HG03066 (cell line): ENCODE measurements around the gene CTRB1.
A peak's percentile ranks its signal among the peaks of the same experiment; 100 is the strongest.

Experiments
- ATAC-seq: cut with Tn5 transposase; IDR thresholded peaks from one replicate; pipeline ENCODE4 v1.9.1; 2021; ENCODE audit warnings: low read depth; ENCODE audit not compliant: unreplicated experiment

The CTRB1 gene

DNA sequence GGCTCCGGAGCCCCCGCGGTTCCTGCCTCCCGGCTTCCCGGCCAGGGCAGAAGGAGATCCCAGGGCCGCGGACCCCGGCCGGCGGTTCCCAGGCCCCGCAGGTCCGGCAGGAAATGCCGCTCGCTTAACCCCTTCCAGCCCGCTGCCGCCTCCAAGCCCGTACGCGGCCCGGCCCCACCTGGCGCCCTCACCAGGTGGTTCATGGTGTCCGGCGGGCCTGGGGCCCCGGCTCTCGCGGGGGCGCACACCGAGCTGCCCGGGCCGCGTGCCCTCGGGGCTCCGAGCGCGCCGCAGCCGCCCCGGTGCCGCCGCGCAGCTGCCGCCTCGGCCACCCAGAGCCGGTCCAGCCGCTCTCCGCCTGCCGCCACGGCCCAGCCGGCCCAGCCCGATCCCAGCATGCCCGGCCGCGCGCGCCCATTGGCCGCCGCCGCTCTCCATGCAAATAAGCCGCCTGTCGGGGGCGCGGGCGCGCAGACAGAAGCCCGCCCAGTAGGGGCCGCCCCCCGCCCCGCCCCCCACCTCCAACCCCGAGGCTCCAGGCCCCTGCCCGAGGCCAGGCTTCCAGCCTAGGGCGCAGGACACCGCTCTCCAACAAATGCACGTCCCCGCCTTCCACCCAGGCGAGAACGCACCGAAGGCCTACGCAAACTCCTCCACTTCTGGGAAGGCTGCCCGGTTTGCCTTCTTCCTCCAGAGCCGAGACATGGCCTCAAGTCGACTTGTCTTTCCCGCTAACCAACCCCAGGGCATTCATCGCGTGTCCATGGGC is 32.7 kb downstream of the CTRB1 start, which contains the start of gene BCAR1:
BCAR1 (minus strand) TSS at position 345 of the 769 bp plus-strand sequence; CDS start at position 203, 142 bp downstream.
- ATAC-seq: peak; percentile 74

- ATAC-seq: no peak
Observed at GRCh38 chr16:75252049-75252864, 33.5 kb downstream of the CTRB1 start.

DNA sequence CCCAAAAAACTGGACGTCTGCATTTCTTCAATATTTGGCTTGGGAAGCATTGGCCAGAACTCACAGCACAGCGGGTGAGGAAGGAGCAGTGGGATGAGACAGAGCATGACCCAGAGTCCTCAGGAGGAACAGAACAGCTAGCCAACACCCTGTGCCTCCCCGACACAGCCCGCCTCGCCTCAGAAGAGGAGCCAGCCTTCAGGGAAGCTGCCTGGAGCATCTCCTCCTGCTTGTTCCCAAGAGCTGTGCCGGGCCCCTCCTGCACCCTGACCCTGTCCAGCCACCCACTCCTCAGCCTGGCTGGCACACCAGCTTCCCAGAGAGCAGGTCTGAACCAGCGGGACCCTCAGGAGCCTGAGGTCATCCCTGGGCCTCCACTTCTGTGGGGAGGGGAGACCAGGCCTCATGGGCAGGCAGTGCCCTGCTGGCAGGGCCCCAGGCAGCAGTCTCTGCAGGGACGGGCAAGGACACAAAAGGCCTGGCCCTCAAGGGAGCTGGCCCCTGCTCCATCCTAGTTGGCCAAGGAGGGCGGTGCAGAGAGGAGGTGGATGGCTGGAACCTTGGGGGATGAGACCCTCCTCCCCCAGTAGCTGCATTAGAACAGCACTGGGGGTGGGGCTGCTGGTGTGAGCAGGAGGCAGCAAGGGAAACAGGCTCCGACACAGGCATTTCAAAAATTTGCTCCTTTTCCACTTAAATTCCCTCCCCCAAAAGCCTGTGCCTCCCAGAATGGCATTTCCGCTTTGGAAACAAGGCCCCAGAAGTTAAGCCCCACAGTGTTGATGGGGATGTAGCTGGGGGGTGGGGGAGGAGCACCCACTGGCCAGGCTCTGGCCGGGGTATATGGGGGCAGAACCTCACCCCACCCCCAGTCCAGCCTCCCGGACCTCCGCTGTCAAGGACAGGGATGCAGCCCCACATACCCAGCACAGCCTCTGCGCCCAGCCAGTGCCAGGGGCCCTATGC is 34.4 kb downstream of the CTRB1 start:
- ATAC-seq: no peak

- no peak for ATAC-seq
Observed at GRCh38 chr16:75254359-75254837, 35.6 kb downstream of the CTRB1 start.

- ATAC-seq: no peak
Observed at GRCh38 chr16:75256059-75256571, 37.3 kb downstream of the CTRB1 start.

- ATAC-seq: no peak
Observed at GRCh38 chr16:75256696-75257343, 38.0 kb downstream of the CTRB1 start.

DNA sequence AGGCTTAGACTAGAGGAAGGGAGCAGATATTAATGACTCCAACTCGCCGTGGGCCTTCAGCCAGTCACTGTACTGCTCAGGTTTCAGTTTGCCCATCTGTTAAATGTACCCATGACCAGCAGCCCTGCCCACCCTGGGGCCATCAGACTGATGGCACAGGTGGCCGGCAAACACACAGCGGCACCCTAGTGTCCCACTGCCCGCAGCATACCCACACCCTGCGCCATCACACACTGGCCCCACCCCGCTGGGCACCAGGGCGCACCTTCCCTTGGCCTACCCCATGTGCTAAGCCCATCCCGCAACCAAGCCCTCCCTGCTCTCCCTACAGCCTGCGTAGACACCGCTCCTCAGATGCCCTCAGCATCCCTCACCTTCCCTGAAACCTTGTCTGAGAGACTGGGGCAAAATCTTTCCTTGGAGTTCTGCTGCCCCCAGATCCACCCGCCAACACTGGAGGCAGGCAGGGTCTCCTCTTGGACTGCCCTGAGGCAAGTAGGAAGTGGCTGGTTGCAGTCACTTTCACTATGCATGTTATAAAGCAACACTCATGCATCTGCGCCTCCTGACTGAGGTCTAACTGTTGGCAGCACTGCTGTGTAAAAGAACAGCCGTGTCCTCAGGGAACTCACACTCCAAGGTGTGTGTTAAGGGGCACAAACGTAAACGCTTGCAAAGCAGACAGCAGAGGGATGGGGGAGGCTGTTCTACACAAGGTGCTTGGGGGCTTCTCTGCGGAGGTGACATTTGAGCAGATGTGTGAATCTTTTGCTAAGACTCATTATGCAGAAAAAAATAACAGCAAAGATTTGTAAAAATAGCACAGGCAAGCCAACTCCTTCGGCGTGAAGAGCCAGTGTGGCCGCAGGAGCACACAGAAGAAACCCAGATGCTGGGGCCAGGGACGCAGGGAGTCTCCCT is 39.4 kb downstream of the CTRB1 start:
- no peak for ATAC-seq

DNA sequence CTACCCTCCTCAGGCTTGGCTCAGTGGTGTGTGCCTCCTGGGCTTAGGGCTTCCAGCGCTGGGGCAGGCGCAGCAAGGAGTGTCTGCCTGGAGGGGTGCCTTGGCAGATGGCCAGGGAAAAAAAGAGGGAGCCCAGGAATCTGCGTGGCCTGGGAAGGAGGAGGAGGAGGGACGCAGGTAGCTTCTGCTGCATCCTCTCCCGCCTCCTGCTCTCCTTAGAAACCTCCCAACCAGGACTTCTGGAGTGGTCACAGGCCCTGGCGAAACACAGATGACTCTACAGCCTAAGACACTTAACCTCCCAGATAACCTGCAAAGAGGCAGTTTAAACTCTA is 40.0 kb downstream of the CTRB1 start:
- no peak for ATAC-seq

DNA sequence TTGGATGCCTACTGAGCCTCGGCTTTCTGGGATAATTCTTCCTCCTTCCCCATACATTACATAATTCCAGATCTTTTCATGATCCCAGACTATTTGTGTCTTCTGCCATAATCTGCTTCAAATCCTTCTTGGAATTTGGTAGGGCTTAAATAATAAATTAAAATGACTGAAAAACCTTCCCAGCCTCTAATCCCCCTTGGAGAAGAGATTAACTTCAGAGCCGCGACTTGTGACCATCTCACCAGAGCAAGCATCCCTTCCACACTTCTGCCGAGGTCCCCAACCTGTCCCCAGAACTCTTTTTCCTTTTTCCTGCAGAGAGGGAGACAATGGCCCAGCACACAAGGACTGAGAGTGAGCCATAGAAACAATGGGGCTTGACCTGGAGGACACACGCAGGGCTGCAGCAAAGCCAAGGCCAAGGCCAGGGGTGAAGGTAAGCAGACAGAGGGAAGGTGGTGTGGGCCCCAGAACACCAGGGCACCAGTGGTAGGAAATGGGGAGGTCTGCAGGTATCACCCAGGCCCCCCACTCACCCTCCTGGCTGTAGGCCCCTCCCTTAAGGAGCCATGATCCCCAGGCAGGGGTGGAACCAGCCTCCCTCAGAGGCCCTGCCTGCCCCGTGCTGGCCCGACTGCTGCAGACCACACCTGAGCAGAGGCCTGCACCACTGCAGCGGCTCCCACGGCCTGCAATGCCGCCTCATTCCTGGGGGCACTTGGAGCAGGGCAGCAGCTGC is 42.2 kb downstream of the CTRB1 start:
- ATAC-seq: no peak

DNA sequence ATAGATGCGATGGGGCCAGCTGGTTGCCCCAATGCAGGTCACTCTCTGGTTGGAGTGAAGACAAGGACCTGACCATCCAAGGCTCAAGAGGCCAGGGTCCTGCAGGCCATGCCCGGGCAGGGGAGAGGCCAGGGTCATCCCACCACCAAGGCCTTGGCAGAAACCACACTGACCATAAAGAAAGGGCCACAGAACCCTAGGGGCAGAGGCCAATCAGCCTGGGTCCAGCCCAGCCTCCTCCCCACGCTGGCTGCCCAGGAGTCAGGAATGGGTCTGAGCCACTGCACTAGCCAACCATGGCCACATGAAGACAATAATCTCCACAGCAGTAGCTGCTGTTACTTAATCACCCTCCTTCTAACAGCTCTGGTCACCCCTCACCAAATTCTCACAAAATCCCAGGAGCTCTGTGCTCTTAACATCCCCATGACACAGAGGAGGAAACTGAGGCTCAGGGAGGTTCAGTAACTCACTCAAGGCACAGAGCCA is 42.8 kb downstream of the CTRB1 start:
- ATAC-seq: no peak

DNA sequence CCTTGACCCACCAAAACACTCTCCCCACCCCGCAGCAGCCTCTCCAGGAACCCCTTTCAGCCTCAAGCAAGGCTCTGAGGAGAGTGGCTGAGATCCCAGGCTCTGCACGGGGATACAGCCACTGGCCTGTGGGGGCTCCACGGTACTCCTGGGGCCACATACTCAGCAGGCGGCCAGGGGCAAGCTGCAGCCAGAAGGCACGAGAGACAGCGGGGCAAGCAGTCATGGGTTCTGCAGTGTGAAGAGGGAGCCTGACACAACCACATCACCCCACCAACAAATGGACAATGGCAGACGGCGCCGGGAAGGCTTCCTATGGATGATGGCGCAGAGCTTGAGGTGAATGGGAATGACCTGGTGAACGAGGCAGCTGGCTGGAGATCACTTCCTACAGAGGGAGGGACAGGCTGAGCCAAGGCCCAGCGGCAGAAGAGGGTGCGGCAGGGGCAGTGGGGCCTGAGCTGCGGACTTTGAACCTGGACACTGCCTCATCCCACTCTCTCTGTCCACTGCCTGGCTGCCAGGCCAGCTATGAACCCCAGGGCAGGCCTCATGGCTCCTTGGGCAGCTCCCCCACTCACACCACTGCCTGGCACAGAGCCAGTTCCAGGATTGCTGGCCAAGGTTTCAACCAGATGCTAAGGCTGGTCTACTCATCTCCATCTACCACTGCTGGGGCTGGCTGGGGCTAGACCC is 43.5 kb downstream of the CTRB1 start:
- ATAC-seq: no peak

- no peak for ATAC-seq
Observed at GRCh38 chr16:75262800-75263127, 44.0 kb downstream of the CTRB1 start.

DNA sequence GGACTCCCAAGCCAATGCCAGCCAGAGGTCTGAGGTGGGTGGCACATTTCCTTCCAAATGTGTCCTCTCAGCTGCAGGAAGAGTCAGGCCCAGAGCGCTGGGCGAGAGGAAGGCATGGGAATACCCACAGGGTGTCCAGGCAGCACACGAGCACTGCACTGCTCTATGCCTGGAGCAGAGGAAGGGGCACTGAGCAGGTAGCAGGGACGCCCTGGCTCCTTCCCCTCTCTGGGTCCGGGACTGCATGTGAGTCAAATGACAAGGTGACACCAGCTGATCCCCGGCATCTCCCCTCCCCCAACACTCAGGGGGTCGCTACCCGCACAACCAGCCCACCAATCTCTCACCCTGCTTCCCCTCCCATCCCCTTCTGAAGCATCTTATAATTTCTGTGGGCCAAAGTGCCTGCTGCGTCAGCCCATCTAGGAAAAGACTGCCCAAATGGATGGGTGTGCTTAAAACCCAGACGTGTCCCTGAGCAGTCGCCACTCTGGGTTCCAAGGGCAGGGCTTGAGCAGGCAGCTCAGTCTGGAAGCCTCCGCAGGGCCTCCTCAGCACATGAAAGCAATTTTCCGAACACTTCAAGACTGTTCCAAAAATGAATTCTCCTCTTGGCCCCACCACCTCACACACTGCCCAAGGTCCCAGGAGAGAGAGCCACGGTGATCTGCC is 44.6 kb downstream of the CTRB1 start:
- ATAC-seq: no peak

DNA sequence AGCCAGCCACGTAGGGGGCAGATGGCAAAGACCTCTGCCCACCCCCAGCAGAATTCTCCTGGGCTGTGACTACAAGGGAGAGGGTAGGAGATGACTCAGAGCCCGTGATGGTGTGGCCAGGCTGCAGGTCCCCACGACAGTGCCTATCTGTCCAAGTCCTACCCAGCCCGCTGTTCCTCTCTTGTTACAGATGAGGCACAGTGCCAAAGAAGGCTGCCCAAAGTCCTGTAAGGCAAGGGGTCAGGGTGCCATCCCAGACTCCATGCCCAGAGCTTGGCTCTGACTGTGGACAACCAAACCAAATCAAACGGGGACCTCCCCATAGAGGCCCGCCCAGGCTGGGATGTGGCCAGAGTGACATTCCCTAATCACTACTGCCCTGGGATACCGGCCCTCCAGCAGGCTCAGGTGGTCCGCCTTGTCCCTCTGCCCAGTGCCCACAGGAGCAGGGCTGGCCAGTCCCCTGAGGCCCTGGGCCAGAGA is 45.2 kb downstream of the CTRB1 start:
- ATAC-seq: no peak

GRCh38 chr16:75264457-75264998 is 45.7 kb downstream of the CTRB1 start:
- ATAC-seq: no peak
